HG03039 (cell line): Measurements from ENCODE around the gene NRP2.

Experiments
- ATAC-seq: cut with Tn5 transposase; IDR thresholded peaks from one replicate; pipeline ENCODE4 v1.9.1; 2021; ENCODE audit warnings: mild to moderate bottlenecking, moderate library complexity; ENCODE audit not compliant: unreplicated experiment

Gene NRP2

GRCh38 chr2:205730701-205731582 is 48.6 kb downstream of the NRP2 start:
- no peak for ATAC-seq

- ATAC-seq: peak; percentile 78
These were observed 49.3 kb downstream of the NRP2 start for GRCh38 chr2:205731583-205731981.

GRCh38 chr2:205732314-205732713 is 50.0 kb downstream of the NRP2 start:
- no peak for ATAC-seq

- ATAC-seq: no peak
These were observed 50.8 kb downstream of the NRP2 start for GRCh38 chr2:205733082-205733481.

- no peak for ATAC-seq
These were observed 51.3 kb downstream of the NRP2 start for GRCh38 chr2:205733648-205734047.

- ATAC-seq: no peak
These were observed 52.2 kb downstream of the NRP2 start for GRCh38 chr2:205734436-205735037.

GRCh38 chr2:205738117-205738968 is 56.0 kb downstream of the NRP2 start:
- ATAC-seq: no peak

GRCh38 chr2:205739620-205740019 is 57.3 kb downstream of the NRP2 start:
- no peak for ATAC-seq

GRCh38 chr2:205740381-205740780 is 58.1 kb downstream of the NRP2 start:
- no peak for ATAC-seq

- no peak for ATAC-seq
These were observed 59.1 kb downstream of the NRP2 start for GRCh38 chr2:205741256-205741978.

GRCh38 chr2:205743137-205743536 is 60.8 kb downstream of the NRP2 start:
- no peak for ATAC-seq

GRCh38 chr2:205744074-205744591 is 61.8 kb downstream of the NRP2 start:
- no peak for ATAC-seq

- no peak for ATAC-seq
These were observed 63.5 kb downstream of the NRP2 start for GRCh38 chr2:205745661-205746419.

- ATAC-seq: no peak
These were observed 64.1 kb downstream of the NRP2 start for GRCh38 chr2:205746420-205746785.

- ATAC-seq: no peak
These were observed 65.6 kb downstream of the NRP2 start for GRCh38 chr2:205747829-205748386.

- no peak for ATAC-seq
These were observed 66.3 kb downstream of the NRP2 start for GRCh38 chr2:205748639-205749038.

GRCh38 chr2:205749078-205749477 is 66.8 kb downstream of the NRP2 start:
- no peak for ATAC-seq

- no peak for ATAC-seq
These were observed 68.5 kb downstream of the NRP2 start for GRCh38 chr2:205750797-205751196.

- no peak for ATAC-seq
These were observed 69.3 kb downstream of the NRP2 start for GRCh38 chr2:205751569-205752031.
